ENCODE measurements around the gene CEACAM8.
"Not testable (repeated sequence)": the region's sequence is repeated elsewhere in the genome, so short reads cannot be mapped to it uniquely, and the experiment has no call there.

The CEACAM8 gene

GRCh38 chr19:42571116-42571515 is 23.6 kb downstream of the CEACAM8 start:
- no peak for DNase-seq

- DNase-seq = no peak
These were observed 25.5 kb downstream of the CEACAM8 start for GRCh38 chr19:42569193-42569592.

- DNase-seq = no peak
These were observed 26.7 kb downstream of the CEACAM8 start for GRCh38 chr19:42568006-42568405.

- DNase-seq = no peak
These were observed 27.2 kb downstream of the CEACAM8 start for GRCh38 chr19:42567567-42567966.

- DNase-seq = no peak
These were observed 31.1 kb downstream of the CEACAM8 start for GRCh38 chr19:42563352-42564210.

GRCh38 chr19:42561512-42561911 is 33.2 kb downstream of the CEACAM8 start:
- no peak for DNase-seq

- no peak for DNase-seq
These were observed 34.0 kb downstream of the CEACAM8 start for GRCh38 chr19:42560731-42561130.

- no peak for DNase-seq
These were observed 36.1 kb downstream of the CEACAM8 start for GRCh38 chr19:42558450-42559150.

GRCh38 chr19:42557386-42557871 is 37.3 kb downstream of the CEACAM8 start:
- DNase-seq = not testable (repeated sequence)

GRCh38 chr19:42555801-42556200 is 38.9 kb downstream of the CEACAM8 start:
- no peak for DNase-seq

GRCh38 chr19:42555317-42555716 is 39.4 kb downstream of the CEACAM8 start:
- no peak for DNase-seq

GRCh38 chr19:42554046-42554575 is 40.6 kb downstream of the CEACAM8 start:
- DNase-seq = no peak

- no peak for DNase-seq
These were observed 41.3 kb downstream of the CEACAM8 start for GRCh38 chr19:42553292-42554045.

- no peak for DNase-seq
These were observed 42.3 kb downstream of the CEACAM8 start for GRCh38 chr19:42552086-42553065.

GRCh38 chr19:42550521-42550920 is 44.2 kb downstream of the CEACAM8 start:
- DNase-seq = not testable (repeated sequence)

- not testable (repeated sequence) for DNase-seq
These were observed 45.7 kb downstream of the CEACAM8 start for GRCh38 chr19:42549067-42549466.

- no peak for DNase-seq
These were observed 46.2 kb downstream of the CEACAM8 start for GRCh38 chr19:42548552-42548951.

GRCh38 chr19:42547929-42548328 is 46.8 kb downstream of the CEACAM8 start:
- DNase-seq = no peak

GRCh38 chr19:42546831-42547500 is 47.8 kb downstream of the CEACAM8 start:
- DNase-seq = no peak

GRCh38 chr19:42544146-42544545 is 50.6 kb downstream of the CEACAM8 start:
- no peak for DNase-seq

GRCh38 chr19:42542791-42543190 is 51.9 kb downstream of the CEACAM8 start:
- DNase-seq = no peak
